Activated CD8-positive, alpha-beta T cell treated with anti-CD3 and anti-CD28 coated beads for 36 hours (primary cell): ENCODE data around the gene MRNIP. TPM values are rescaled to one million over a fixed set of nuclear protein-coding genes. Genes with fewer than 3 reads are reported as not detected.

Experiments used
- ATAC-seq: fragments of 200-7000 bp; cut with Tn5 transposase; one replicate; pipeline ENCODE4 v1.10.0; 2021; ENCODE audit warnings: mild to moderate bottlenecking, moderate library complexity
- CTCF ChIA-PET: fragments of 350-600 bp; sonication (Branson Sonifier 250); formaldehyde crosslinking; loops from one replicate; lab custom pipeline; 2021; ENCODE audit warnings: antibody characterized with exemption; lab: Charles Lee
- POLR2A ChIA-PET: fragments of 350-600 bp; sonication (Branson Sonifier 250); formaldehyde crosslinking; loops from one replicate; lab custom pipeline; 2021; ENCODE audit warnings: antibody characterized with exemption; lab: Charles Lee
- DNase-seq: peaks from one replicate; pipeline ENCODE4 v3.0.0-alpha.2; 2020
- H3K27ac Mint-ChIP-seq: one replicate; pipeline ENCODE4 v1.8.0; 2021; ENCODE audit warnings: mild to moderate bottlenecking, mixed read lengths
- H3K27me3 Mint-ChIP-seq: one replicate; pipeline ENCODE4 v1.8.0; 2021; ENCODE audit warnings: mixed read lengths
- H3K36me3 Mint-ChIP-seq: one replicate; pipeline ENCODE4 v1.8.0; 2021; ENCODE audit warnings: low read depth, mixed read lengths
- H3K4me1 Mint-ChIP-seq: one replicate; pipeline ENCODE4 v1.8.0; 2021; ENCODE audit warnings: low read depth, mixed read lengths
- H3K4me3 Mint-ChIP-seq: one replicate; pipeline ENCODE4 v1.8.0; 2021; ENCODE audit warnings: mild to moderate bottlenecking, moderate library complexity, mixed read lengths
- H3K9me3 Mint-ChIP-seq: one replicate; pipeline ENCODE4 v1.8.0; 2021; ENCODE audit warnings: mixed read lengths
- intact Hi-C: fragments of 100-400 bp; cut with micrococcal nuclease; formaldehyde crosslinking; loops from one replicate; pipeline ENCODE4 v1.10.0; 2022
- total RNA-seq, 2 experiments: library from RNA; stranded (reverse); gene quantifications; one replicate each; pipeline ENCODE4 v1.2.3, GENCODE V29; 2021
- TF ChIP-seq, protein P1 (sequence below): fragments of 200-600 bp; IDR thresholded peaks from one replicate; pipeline ENCODE4 v1.8.0; 2022; ENCODE audit warnings: antibody characterized with exemption, mild to moderate bottlenecking

MRNIP gene
- total RNA-seq, 2 experiments from 2014 or later: 19.8 to 21.5 TPM

DNA sequence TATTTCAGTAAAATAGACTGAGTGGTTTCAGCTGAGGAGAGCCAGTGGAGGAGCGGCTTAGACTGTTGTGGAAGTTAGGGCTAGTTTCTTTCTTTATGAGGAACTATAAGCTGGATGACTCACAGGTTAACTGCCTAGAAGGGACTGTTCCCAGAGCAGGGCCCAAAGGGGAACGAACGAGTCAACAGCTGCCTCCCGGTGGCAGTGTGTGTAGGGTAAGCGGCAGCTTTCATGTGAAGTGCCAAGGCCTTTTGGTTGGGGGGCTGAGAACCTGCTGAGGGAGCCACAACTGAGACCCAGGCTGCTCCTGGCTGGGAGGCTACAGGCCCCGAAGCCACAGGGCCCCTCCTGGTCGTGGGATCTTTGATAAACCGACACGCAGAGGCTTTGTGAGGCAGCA is 30.9 kb downstream of the MRNIP start:
- H3K9me3 Mint-ChIP-seq: no peaks in the 10 kb centered on the region
- H3K4me3 Mint-ChIP-seq: peak overlapping the region; percentile 38
- DNase-seq (peak; percentile 81), ATAC-seq (peak; percentile 96)
- H3K4me1 Mint-ChIP-seq: peaks cover 31% of the 10 kb centered on the region
- CTCF ChIA-PET: interaction anchor here (0.8 to 1.5 kb wide), 4 partner anchors 9 to 64 kb away, joined by 3 to 5 read pairs (median 4); no protein-coding TSS in a partner anchor
- H3K27me3 Mint-ChIP-seq: no peaks in the 10 kb centered on the region
- POLR2A ChIA-PET: interaction anchor here (0.6 to 3.2 kb wide), 3 partner anchors 8 to 95 kb away, joined by 3 to 16 read pairs (median 3); partner anchors contain the start of gene SQSTM1
- TF ChIP-seq, protein P1, sequence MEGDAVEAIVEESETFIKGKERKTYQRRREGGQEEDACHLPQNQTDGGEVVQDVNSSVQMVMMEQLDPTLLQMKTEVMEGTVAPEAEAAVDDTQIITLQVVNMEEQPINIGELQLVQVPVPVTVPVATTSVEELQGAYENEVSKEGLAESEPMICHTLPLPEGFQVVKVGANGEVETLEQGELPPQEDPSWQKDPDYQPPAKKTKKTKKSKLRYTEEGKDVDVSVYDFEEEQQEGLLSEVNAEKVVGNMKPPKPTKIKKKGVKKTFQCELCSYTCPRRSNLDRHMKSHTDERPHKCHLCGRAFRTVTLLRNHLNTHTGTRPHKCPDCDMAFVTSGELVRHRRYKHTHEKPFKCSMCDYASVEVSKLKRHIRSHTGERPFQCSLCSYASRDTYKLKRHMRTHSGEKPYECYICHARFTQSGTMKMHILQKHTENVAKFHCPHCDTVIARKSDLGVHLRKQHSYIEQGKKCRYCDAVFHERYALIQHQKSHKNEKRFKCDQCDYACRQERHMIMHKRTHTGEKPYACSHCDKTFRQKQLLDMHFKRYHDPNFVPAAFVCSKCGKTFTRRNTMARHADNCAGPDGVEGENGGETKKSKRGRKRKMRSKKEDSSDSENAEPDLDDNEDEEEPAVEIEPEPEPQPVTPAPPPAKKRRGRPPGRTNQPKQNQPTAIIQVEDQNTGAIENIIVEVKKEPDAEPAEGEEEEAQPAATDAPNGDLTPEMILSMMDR: no peak
- peak overlapping the region; percentile 83 for H3K27ac Mint-ChIP-seq
- H3K36me3 Mint-ChIP-seq: peaks cover 64% of the 10 kb centered on the region
- intact Hi-C loops: no loop called here

DNA sequence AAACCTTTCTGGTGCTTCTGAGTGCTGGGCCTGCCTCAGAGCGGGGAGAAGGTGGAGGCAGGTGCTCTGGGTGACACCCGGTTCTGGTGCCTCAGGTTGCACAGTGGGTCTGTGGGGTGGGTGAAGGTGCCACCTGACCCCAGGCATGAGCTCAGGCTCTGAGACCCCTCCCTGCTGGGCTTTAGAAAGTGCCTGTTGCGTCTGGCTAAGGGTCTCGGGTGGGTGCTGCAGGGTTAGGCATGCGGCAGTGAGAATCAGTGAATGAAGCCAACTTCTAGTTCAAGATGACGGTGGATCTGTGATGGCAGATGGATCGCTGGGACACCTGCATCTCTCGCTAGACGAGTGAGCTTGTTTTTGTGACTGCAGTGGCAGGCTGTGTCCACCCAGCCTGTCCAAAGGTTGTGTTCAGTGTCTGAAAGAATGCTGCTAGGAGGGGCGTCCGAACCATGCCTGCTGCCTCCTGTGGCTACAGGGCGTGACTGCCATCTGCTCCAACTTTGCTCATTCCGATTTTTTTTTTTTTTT is 32.9 kb downstream of the MRNIP start:
- peak overlapping the region; percentile 46 for H3K27ac Mint-ChIP-seq
- POLR2A ChIA-PET: interaction anchor here (0.6 kb wide), 1 partner anchor 235 kb away, joined by 4 read pairs; no protein-coding TSS in a partner anchor
- peaks cover 40% of the 10 kb centered on the region for H3K4me1 Mint-ChIP-seq
- intact Hi-C loops: no loop called here
- TF ChIP-seq, protein P1: no peak
- no peak for DNase-seq
- H3K9me3 Mint-ChIP-seq: no peaks in the 10 kb centered on the region
- ATAC-seq: no peak
- CTCF ChIA-PET: interaction anchor here (0.9 to 1.0 kb wide), 2 partner anchors 24 to 62 kb away, joined by 3 read pairs; no protein-coding TSS in a partner anchor
- no peaks in the 10 kb centered on the region for H3K27me3 Mint-ChIP-seq
- H3K36me3 Mint-ChIP-seq: peaks cover 64% of the 10 kb centered on the region
- no peak overlapping the region for H3K4me3 Mint-ChIP-seq

DNA sequence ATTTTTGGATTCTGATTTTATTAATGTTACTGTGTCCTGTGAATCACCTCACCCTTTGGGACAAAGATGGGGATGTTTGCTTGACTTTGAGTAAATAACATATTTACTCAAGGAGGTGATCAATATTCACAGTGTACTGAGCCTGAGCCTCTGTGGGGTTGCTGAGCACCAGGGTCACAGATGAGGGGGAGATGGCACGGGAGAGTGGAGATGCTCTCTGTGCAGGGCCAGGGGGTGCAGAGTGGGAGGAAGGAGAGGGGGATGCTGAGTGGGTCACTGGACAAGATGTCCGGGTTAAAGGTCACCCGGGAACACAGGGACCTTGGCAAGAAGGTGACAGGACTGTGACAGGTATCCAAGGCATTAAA is 33.9 kb downstream of the MRNIP start:
- ChIA-PET POLR2A (interaction anchor here (0.8 kb wide), 1 partner anchor 23 kb away, joined by 3 read pairs; no protein-coding TSS in a partner anchor), CTCF (no interaction called here)
- intact Hi-C loops: no loop called here
- H3K36me3 Mint-ChIP-seq: peaks cover 56% of the 10 kb centered on the region
- ATAC-seq: no peak
- no peak for DNase-seq
- peak overlapping the region; percentile 3 for H3K27ac Mint-ChIP-seq
- TF ChIP-seq, protein P1: no peak
- no peaks in the 10 kb centered on the region for H3K27me3 Mint-ChIP-seq
- H3K4me3 Mint-ChIP-seq: no peak overlapping the region
- H3K4me1 Mint-ChIP-seq: peaks cover 47% of the 10 kb centered on the region
- H3K9me3 Mint-ChIP-seq: no peaks in the 10 kb centered on the region

DNA sequence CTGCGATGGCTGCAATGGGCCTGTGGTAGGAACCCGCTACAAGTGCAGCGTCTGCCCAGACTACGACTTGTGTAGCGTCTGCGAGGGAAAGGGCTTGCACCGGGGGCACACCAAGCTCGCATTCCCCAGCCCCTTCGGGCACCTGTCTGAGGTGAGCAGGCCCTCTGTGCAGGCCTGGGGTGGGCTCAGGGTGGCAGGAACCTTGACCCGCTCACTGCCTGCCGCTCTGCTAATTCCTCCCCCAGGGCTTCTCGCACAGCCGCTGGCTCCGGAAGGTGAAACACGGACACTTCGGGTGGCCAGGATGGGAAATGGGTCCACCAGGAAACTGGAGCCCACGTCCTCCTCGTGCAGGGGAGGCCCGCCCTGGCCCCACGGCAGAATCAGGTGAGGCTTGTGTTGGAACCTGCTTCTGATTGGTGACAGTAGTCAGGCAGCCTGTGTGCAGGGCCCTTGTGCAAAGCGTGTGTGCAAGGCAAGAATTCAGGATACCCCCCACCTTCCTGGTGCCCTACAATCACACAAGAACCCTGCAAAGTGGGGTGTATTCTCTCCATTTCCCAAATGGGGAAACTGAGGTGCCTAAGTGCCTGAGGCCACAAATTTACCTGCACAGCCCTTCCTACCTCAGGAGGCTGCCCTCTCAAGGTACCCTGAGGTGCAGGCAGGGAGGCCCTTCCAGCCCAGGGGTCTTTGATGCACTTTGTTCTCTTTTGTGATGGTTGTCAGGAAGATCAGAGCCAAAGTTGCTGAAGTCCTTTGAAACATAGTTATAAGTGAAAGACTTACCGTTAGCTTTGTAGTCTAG is 34.5 kb downstream of the MRNIP start:
- no peaks in the 10 kb centered on the region for H3K27me3 Mint-ChIP-seq
- H3K9me3 Mint-ChIP-seq: no peaks in the 10 kb centered on the region
- H3K4me3 Mint-ChIP-seq: no peak overlapping the region
- intact Hi-C loops: no loop called here
- peaks cover 52% of the 10 kb centered on the region for H3K4me1 Mint-ChIP-seq
- no peak for DNase-seq
- peak overlapping the region; percentile 3 for H3K27ac Mint-ChIP-seq
- POLR2A ChIA-PET: interaction anchor here (0.8 kb wide), 1 partner anchor 22 kb away, joined by 3 read pairs; no protein-coding TSS in a partner anchor
- H3K36me3 Mint-ChIP-seq: peaks cover 51% of the 10 kb centered on the region
- CTCF ChIA-PET: no interaction called here
- no peak for ATAC-seq
- TF ChIP-seq, protein P1: no peak
